ENCODE data around the gene ESPN.

- TF ChIP-seq CTCF (IDR thresholded peaks at IDR 0.05 in 8 of 11, conservative IDR thresholded peaks at IDR 0.05 in 3 of 11) (no peak), POLR2A (IDR thresholded peaks at IDR 0.05) (no peak)
These were observed 58.6 kb downstream of the ESPN start for GRCh38 chr1:6483017-6483760.

All from spleen (tissue), 7 donors.